ENCODE measurements around the gene TP53. TPM values are rescaled to one million over a fixed set of nuclear protein-coding genes. Genes with fewer than 3 reads are reported as not detected.

The TP53 gene
- total and polyA plus RNA-seq, 7 experiments from 2014 or later = 30.9 to 226 (median 59.1) TPM

DNA sequence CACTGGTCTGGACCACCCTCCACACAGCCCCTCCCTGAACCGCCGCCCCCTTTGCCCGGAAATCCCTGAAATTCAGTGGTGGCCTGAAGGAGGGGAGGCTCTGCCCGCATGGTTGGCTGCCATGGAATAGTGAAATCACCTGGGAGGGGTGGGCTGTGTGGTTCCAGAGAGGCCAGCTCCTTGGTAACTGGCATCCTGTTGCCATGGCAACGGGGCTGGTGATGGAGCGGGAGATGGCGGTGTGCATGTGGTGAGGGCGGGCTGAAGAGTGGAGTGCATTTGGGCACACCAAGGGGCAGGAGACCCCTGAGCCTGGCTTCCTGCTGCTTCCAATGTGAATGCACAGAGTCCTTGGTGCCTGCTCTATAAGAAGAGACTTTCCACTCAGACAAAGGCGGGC is 20.2 kb upstream of the TP53 start:
- no peak for DNase-seq
- peaks cover 44 to 73% (median 54%) of the 10 kb centered on the region in 5 donors for H3K27me3 Mint-ChIP-seq
- Histone ChIP-seq H3K9me3 (ENCODE audit: control insufficient read depth in 2 of 3, low read length in 3 of 3) (no peaks in the 10 kb centered on the region), H3K36me3 (ENCODE audit: control insufficient read depth in 2 of 3, insufficient read depth in 3 of 3, low read length in 3 of 3) (peaks cover 0 to 6% (median 0%) of the 10 kb centered on the region in 3 experiments), H3K4me3 (ENCODE audit: low read length) (no peak overlapping the region), H3K4me1 (ENCODE audit: control insufficient read depth in 2 of 2, insufficient read depth in 2 of 2, low read length in 2 of 2) (peaks cover 0 to 13% of the 10 kb centered on the region in 2 donors), H3K27me3 (ENCODE audit: control insufficient read depth in 2 of 2, insufficient read depth in 2 of 2, low read length in 2 of 2) (peaks cover 0 to 18% of the 10 kb centered on the region in 2 donors), H3K27ac (ENCODE audit: low read depth, low read length) (no peak overlapping the region)
- H3K4me1 Mint-ChIP-seq = peaks cover 15 to 32% (median 28%) of the 10 kb centered on the region in 7 donors
- ChIA-PET POLR2A (interaction anchor here (0.8 kb wide), 1 partner anchor 18 kb away, joined by 4 read pairs; no protein-coding TSS in a partner anchor), CTCF (no interaction called here)
- H3K4me3 Mint-ChIP-seq = no peak overlapping the region
- ATAC-seq = no peak
- no peak overlapping the region for H3K27ac Mint-ChIP-seq
- H3K36me3 Mint-ChIP-seq = peaks cover 0 to 12% (median 4%) of the 10 kb centered on the region in 5 donors
- intact Hi-C loops (cut with micrococcal nuclease) = no loop called here
- H3K9me3 Mint-ChIP-seq = peaks cover 0 to 3% (median 0%) of the 10 kb centered on the region in 11 donors

DNA sequence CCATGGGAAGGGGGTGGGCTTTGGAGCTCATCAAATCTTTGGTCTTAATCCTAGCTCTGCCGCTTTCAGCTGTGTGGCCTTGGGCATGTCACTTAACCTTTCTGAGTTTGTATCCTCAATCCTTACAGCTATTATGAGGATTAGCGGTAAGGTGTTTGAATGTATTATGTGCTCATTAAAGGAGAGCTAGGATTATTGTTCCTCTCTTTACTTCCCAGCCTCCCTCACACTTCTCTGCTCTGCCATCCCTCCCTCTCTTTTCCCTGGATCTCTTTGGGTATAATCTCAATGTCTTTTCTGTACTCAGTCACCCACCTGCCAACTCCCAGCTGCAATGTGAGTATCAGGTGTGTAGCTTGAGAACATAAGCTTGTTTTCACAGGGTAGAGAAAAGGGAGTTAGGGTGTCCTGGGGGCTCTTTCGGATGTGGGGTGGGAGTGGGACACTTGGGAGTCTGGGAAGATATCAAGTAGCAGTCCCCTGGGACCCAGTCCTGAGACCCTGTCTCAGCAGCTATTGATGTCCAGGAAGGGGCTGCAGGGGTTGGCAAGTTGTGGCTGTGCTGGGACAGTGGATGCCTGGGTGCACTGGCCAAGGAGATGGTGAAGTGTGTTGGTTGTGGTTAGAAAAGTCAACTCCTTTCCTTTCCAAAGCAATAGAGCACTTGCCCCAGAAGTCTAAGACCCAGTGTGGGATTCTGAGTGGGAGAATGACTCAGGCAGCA is 19.5 kb upstream of the TP53 start:
- intact Hi-C loops (cut with micrococcal nuclease) = no loop called here
- H3K27ac ChIP-seq (ENCODE audit: low read depth, low read length) = no peak overlapping the region
- no peak overlapping the region for H3K4me3 ChIP-seq (ENCODE audit: low read length)
- peaks cover 0 to 12% (median 0%) of the 10 kb centered on the region in 3 experiments for H3K36me3 ChIP-seq (ENCODE audit: control insufficient read depth in 2 of 3, insufficient read depth in 3 of 3, low read length in 3 of 3)
- Mint-ChIP-seq H3K27me3 (peaks cover 43 to 77% (median 51%) of the 10 kb centered on the region in 5 donors), H3K9me3 (peaks cover 0 to 3% (median 0%) of the 10 kb centered on the region in 11 donors), H3K36me3 (peaks cover 3 to 16% (median 9%) of the 10 kb centered on the region in 5 donors), H3K4me1 (peaks cover 15 to 32% (median 26%) of the 10 kb centered on the region in 7 donors), H3K27ac (no peak overlapping the region), H3K4me3 (peak overlapping the region in 4 of 10 donors; percentile 45 to 67 (median 58))
- ChIA-PET POLR2A (interaction anchor here (0.8 kb wide), 1 partner anchor 18 kb away, joined by 4 read pairs; no protein-coding TSS in a partner anchor), CTCF (no interaction called here)
- ATAC-seq = no peak
- H3K27me3 ChIP-seq (ENCODE audit: control insufficient read depth in 2 of 2, insufficient read depth in 2 of 2, low read length in 2 of 2) = peaks cover 0 to 20% of the 10 kb centered on the region in 2 donors
- H3K9me3 ChIP-seq (ENCODE audit: control insufficient read depth in 2 of 3, low read length in 3 of 3) = no peaks in the 10 kb centered on the region
- peaks cover 0 to 13% of the 10 kb centered on the region in 2 donors for H3K4me1 ChIP-seq (ENCODE audit: control insufficient read depth in 2 of 2, insufficient read depth in 2 of 2, low read length in 2 of 2)
- no peak for DNase-seq

DNA sequence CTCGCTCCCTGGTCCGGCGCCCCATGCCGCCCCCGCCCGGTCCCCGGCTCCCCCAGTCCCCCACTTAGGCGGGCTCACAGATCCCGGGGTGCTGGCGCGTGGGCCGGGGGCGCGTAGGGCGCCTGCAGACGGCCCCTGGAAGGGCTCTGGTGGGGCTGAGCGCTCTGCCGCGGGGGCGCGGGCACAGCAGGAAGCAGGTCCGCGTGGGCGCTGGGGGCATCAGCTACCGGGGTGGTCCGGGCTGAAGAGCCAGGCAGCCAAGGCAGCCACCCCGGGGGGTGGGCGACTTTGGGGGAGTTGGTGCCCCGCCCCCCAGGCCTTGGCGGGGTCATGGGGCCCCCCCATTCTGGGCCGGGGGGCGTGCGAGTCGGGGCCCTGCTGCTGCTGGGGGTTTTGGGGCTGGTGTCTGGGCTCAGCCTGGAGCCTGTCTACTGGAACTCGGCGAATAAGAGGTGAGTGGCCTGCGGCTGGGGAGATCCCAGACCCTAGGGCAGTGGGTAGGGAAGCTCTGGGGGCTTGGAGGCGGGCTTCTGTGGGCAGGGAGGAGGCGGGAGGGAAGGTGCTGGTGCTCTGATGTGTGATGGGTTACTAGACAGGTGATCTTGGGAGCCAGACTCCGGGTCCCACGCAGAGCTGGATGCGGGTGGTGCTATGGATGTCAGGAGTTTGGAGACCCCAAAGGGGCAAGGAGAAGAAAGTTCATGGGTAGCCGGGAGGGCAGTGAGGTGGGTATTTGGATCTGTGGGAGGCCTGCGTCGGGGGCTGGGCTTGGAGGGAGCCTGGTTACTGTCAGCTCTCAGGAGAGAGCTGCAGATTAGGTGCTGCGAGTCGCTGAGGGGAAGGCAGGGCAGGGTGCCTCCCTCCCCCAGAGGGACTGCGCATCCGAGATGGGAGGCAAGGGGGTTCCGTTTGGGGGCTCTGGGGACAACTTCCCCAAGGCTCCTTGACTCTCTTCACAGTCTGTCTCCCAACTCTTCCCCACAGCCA is 18.3 kb upstream of the TP53 start:
- peaks cover 10 to 28% (median 23%) of the 10 kb centered on the region in 7 donors for H3K4me1 Mint-ChIP-seq
- peaks cover 36 to 78% (median 46%) of the 10 kb centered on the region in 5 donors for H3K27me3 Mint-ChIP-seq
- no peak for ATAC-seq
- CTCF ChIA-PET = no interaction called here
- no peak overlapping the region for H3K27ac Mint-ChIP-seq
- peaks cover 0 to 13% of the 10 kb centered on the region in 2 donors for H3K4me1 ChIP-seq (ENCODE audit: control insufficient read depth in 2 of 2, insufficient read depth in 2 of 2, low read length in 2 of 2)
- H3K36me3 ChIP-seq (ENCODE audit: control insufficient read depth in 2 of 3, insufficient read depth in 3 of 3, low read length in 3 of 3) = peaks cover 0 to 24% (median 0%) of the 10 kb centered on the region in 3 experiments
- H3K27me3 ChIP-seq (ENCODE audit: control insufficient read depth in 2 of 2, insufficient read depth in 2 of 2, low read length in 2 of 2) = peaks cover 0 to 21% of the 10 kb centered on the region in 2 donors
- POLR2A ChIA-PET = no interaction called here
- H3K27ac ChIP-seq (ENCODE audit: low read depth, low read length) = no peak overlapping the region
- peak overlapping the region; percentile 13 for H3K4me3 ChIP-seq (ENCODE audit: low read length)
- no peaks in the 10 kb centered on the region for H3K9me3 ChIP-seq (ENCODE audit: control insufficient read depth in 2 of 3, low read length in 3 of 3)
- peak overlapping the region; percentile 21 to 75 (median 59) for H3K4me3 Mint-ChIP-seq
- peak in 1 of 9 donors; percentile 28 for DNase-seq
- H3K36me3 Mint-ChIP-seq = peaks cover 4 to 28% (median 9%) of the 10 kb centered on the region in 5 donors
- intact Hi-C loops (cut with micrococcal nuclease) = no loop called here
- no peaks in the 10 kb centered on the region for H3K9me3 Mint-ChIP-seq

DNA sequence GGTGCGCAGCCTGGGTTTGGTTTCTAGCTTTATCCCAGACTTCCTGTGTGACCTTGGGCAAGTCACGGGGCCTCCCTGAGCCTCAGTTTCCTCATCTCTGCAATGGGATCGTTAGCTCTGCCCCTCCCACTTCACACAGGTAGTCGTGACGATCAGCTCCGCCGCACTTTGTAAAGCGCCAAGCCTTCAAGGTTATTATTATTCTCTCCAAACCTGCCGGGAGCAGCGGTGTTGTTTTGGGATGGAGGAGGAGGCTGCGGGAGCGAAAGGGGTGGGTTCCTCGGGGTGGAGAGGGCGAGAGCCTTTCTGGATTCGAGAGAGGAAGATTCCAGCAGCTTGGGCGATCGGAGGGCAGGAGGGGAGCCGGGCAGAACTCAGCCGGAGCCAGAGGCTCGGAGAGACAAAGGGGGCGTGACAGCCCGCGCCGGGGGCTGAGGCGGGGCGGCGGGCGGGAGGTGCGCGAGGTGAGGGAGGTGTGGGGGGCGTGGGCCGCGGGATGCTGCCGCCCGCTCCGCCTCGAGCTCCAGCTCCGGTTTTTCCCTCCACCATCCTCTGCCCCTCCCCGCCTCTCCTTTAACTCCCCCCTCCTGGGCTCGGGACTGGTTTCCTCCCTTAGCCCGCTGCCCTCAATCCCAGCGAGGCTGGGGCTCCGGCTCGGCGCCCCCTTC is 17.4 kb upstream of the TP53 start, which contains the start of gene EFNB3:
Gene EFNB3, plus strand, starts transcription at position 602 of the 668 bp plus-strand sequence. CDS start 397 bp downstream, outside the sequence.
- ChIA-PET POLR2A (interaction anchor here (0.6 to 0.8 kb wide), 2 partner anchors 19 to 194 kb away, joined by 4 to 7 read pairs; no protein-coding TSS in a partner anchor), CTCF (interaction anchor here (0.6 to 0.7 kb wide), 2 partner anchors 18 to 44 kb away, joined by 3 to 5 read pairs; no protein-coding TSS in a partner anchor)
- Histone ChIP-seq H3K27ac (ENCODE audit: low read depth, low read length) (no peak within 1 kb of the TSS), H3K9me3 (ENCODE audit: control insufficient read depth in 2 of 3, low read length in 3 of 3) (no peaks in the 10 kb centered on the region), H3K36me3 (ENCODE audit: control insufficient read depth in 2 of 3, insufficient read depth in 3 of 3, low read length in 3 of 3) (peaks cover 0 to 25% (median 0%) of the 10 kb centered on the region in 3 experiments), H3K4me1 (ENCODE audit: control insufficient read depth in 2 of 2, insufficient read depth in 2 of 2, low read length in 2 of 2) (peaks cover 0 to 7% of the 10 kb centered on the region in 2 donors), H3K4me3 (ENCODE audit: low read length) (peak within 1 kb of the TSS; percentile 13), H3K27me3 (ENCODE audit: control insufficient read depth in 2 of 2, insufficient read depth in 2 of 2, low read length in 2 of 2) (peaks cover 0 to 21% of the 10 kb centered on the region in 2 donors)
- no peaks in the 10 kb centered on the region for H3K9me3 Mint-ChIP-seq
- H3K36me3 Mint-ChIP-seq = peaks cover 5 to 34% (median 12%) of the 10 kb centered on the region in 5 donors
- intact Hi-C loops (cut with micrococcal nuclease) = no loop called here
- peak within 1 kb of the TSS in 1 of 9 donors; percentile 7 for H3K27ac Mint-ChIP-seq
- H3K4me1 Mint-ChIP-seq = peaks cover 1 to 22% (median 17%) of the 10 kb centered on the region in 7 donors
- DNase-seq = peak in 1 of 9 donors; percentile 22
- peak within 1 kb of the TSS; percentile 34 to 85 (median 72) for H3K4me3 Mint-ChIP-seq
- H3K27me3 Mint-ChIP-seq = peaks cover 35 to 73% (median 44%) of the 10 kb centered on the region in 5 donors
- peak; percentile 39 for ATAC-seq

DNA sequence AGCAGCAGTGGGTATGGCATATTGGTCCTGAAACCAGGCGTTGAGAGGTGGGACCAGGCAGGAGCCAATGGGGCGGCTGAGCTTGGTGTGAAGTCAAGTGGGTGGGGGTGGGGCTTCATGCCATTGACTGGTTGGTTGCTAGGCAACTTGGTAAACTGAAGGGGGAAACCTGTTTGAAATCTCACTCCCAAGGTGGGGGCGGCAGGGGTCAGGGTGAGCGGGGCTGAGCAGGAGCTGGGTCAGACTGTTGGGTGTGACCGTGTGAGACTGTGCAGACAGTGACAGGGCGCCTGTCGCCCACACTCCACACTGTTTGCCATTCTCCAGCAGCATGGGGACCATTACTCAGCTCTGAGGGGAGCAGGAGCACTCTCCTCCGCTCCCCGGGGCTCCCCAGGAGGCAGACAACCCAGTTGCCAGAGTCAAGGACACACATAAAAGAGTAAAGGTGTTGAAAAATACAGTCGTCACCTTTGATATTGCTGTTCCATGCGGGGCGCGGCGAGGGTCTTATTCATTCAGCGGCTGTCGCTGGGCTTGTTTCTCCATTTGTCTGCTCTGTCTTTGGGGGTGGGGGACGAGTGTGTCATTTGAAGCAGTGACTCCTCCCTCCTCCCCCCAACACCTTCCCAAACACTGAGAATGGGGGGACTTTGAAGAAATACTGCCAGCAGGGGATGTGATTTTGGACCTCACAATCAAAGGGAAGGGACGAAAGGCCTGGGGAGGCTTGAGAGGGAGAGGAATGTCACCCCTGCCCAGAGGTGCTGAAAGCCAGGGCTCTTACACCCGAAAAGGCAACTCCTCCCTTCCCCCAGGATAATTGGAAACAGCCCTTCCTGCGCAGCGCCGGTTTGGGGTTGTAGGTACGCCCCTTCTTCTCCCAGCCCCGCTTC is 16.5 kb upstream of the TP53 start:
- Mint-ChIP-seq H3K9me3 (no peaks in the 10 kb centered on the region), H3K36me3 (peaks cover 5 to 34% (median 12%) of the 10 kb centered on the region in 5 donors), H3K4me1 (peaks cover 0 to 22% (median 17%) of the 10 kb centered on the region in 7 donors), H3K4me3 (peak overlapping the region in 9 of 10 donors; percentile 23 to 85 (median 72)), H3K27me3 (peaks cover 35 to 71% (median 44%) of the 10 kb centered on the region in 5 donors), H3K27ac (no peak overlapping the region)
- ChIA-PET CTCF (interaction anchor here (0.7 kb wide), 1 partner anchor 1102 kb away, joined by 3 read pairs; no protein-coding TSS in a partner anchor), POLR2A (interaction anchor here (0.6 to 0.8 kb wide), 3 partner anchors 18 to 396 kb away, joined by 3 to 4 read pairs (median 3); no protein-coding TSS in a partner anchor)
- peak in 1 of 9 donors; percentile 33 for DNase-seq
- peaks cover 0 to 21% of the 10 kb centered on the region in 2 donors for H3K27me3 ChIP-seq (ENCODE audit: control insufficient read depth in 2 of 2, insufficient read depth in 2 of 2, low read length in 2 of 2)
- H3K27ac ChIP-seq (ENCODE audit: low read depth, low read length) = no peak overlapping the region
- H3K36me3 ChIP-seq (ENCODE audit: control insufficient read depth in 2 of 3, insufficient read depth in 3 of 3, low read length in 3 of 3) = peaks cover 0 to 25% (median 0%) of the 10 kb centered on the region in 3 experiments
- peaks cover 0 to 7% of the 10 kb centered on the region in 2 donors for H3K4me1 ChIP-seq (ENCODE audit: control insufficient read depth in 2 of 2, insufficient read depth in 2 of 2, low read length in 2 of 2)
- intact Hi-C loops (cut with micrococcal nuclease) = no loop called here
- peak; percentile 63 for ATAC-seq
- no peak overlapping the region for H3K4me3 ChIP-seq (ENCODE audit: low read length)
- H3K9me3 ChIP-seq (ENCODE audit: control insufficient read depth in 2 of 3, low read length in 3 of 3) = no peaks in the 10 kb centered on the region
